Head of caudate nucleus (tissue), 42 donors: Measurements from ENCODE around the gene CLIP4.

Experiments used
- DNase-seq, 42 donors: peaks; one replicate each; pipeline versions ENCODE4 v3.0.0 to v3.0.0-alpha.2; 2020 to 2021; ENCODE audit warnings: mixed read lengths in 7 of 42
- intact Hi-C: fragments of 100-400 bp; cut with DNase I; formaldehyde crosslinking; loops from one replicate; pipeline ENCODE4 v1.15.0; 2022

CLIP4 gene

DNA sequence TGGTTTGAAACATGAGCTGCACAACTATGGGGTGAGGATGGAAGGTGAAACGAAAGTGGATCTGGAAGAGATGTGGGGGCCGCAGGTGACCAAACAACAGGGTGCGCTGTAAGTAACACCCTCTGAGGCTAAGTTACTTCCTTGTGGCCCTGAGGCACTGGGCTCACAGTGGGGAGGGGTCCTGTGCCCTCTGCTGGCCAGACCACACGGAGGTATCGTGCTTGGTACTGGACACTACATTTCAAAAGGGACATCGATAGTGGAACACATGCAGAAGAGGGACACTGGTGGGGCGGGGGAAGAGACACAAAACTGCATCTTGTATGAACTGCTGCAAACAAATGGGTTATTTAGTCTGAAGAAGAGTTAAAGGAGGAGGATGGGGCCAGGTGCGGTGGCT, 110.6 kb downstream of the CLIP4 start:
- no peak for DNase-seq
- intact Hi-C loops, result no loop called here

DNA sequence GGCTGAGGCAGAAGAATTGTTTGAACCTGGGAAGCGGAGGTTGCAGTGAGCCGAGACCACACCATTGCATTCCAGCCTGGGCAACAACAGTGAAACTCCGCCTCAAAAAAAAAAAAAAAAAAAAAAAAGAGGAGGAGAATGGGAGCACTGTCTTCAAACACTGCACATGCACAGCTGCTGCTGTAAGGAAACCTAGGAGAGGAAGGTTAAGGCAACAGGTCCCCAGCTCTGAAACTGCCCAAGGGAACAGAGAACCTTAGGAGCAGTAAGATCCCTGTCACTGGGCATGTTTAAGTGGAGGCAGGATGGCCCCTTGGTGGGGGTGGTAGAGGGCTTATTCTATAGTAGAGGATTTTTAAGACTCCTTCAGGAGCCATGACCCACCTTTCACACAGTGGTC, 111.2 kb downstream of the CLIP4 start:
- intact Hi-C loops, result no loop called here
- DNase-seq, result no peak

DNA sequence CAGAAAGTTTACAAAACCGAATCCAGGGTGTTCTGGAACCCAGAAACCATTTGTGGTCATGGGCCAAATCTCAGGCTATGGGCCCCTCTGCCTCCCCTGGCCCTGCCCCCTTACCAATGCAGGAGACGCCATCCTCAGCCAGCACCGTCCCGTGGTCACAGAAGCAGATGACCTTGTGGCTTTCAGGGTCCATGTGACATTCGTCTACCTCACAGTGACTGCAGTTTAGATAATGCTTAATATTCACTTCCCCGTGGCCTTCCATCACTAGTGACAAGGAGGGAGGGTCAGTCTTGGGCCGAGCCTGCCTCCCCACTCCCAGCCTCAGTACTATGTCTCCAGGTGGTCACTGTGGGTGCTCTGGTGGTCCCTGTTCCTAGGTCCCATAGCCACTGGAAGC, 111.6 kb downstream of the CLIP4 start:
- DNase-seq, result no peak
- intact Hi-C loops, result no loop called here

DNA sequence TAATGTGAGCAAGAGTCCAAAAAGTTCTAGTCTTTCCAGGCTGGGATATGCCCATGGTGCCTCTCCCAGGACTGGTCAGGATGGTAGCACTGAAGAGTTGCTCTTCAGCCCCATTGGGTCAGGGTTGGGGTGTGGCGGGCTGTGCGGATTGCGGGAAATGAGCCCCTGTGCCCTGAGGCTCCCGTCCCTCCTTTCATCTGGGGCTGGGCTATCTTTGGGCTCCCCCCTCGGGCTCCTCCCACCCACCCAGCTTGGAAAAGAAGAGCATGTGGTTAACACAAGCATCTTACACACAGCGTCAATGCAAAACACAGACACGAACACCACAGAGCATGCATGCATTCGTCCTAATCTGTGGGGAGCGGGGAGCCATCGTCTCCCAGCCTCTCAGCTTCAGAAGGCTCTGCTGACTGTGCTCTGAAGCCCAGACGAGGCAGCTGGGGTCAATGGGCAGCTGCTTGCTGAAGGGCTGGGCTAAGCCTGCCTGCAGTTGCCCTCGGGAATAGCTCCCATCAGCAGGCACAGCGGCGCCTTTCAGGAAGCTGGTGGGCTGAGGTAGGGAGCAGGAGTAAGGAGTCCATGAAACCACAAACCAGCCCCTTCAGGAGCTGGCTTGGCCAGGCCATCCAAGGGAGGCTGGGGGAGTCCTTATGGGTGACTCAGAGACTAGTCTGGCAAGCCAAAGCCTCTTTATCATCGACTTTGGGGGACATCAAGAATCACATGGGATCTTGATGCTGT, 112.9 kb downstream of the CLIP4 start:
- intact Hi-C loops, result no loop called here
- no peak for DNase-seq

DNA sequence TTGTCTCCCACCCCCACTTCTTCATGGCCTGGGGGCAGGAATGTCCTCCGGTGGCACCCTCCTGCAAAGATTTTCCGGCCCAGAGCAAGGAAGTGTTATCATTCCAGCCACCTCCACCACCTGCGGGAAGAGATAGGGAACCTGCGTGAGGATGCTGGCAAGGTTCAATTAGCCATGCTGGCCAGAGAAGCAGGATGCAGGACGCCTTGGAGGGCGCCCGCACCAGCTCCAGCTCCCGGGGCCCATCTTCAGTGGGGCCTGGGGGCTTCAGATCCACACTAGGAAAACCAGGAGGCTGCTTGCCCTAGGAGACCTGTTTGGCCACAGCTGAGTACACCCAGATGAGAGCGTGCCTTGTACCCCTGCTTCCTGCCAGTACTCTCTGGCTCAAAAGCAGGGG, 113.7 kb downstream of the CLIP4 start:
- DNase-seq, result no peak
- intact Hi-C loops, result no loop called here

DNA sequence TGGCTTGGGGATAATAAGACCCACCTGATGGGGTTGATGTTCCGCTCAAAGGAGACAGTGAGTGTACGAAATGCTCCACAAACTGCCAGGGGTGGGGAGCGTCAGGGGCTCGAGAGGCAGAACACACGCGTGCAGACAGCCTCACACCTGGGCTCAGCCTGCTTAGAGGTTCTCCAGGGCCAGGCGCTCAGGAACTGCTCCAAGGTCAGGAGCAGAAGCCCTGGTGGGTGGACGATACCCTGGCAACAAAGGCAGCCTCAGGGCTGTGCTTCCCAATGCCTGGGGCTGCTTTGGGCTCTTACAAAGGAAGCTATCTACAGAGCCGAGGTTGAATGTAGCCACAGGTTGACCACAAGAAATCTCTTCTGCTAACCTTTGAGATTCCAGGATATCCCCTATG, 114.4 kb downstream of the CLIP4 start:
- DNase-seq, result no peak
- intact Hi-C loops, result no loop called here

DNA sequence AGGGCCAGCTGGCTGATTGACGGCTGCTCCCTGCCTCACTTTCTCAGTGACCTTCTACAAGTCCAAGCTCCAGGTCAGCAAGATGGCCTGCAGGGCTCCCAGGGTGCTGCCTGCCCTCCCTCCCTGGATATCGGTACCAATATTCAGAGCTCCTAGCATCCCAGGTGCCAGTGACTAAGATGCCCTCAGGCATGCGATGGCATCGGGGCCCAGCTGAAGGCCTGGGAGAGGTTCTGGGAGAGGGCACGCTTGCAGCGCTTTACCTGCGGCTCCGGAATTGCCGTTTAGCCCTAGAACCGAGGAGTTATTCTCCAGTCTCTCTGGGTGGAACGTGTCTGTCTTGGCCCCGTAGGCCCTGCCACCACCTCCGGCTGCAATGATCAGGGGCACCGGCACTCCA, 116.8 kb downstream of the CLIP4 start:
- no peak for DNase-seq
- intact Hi-C loops, result no loop called here

DNA sequence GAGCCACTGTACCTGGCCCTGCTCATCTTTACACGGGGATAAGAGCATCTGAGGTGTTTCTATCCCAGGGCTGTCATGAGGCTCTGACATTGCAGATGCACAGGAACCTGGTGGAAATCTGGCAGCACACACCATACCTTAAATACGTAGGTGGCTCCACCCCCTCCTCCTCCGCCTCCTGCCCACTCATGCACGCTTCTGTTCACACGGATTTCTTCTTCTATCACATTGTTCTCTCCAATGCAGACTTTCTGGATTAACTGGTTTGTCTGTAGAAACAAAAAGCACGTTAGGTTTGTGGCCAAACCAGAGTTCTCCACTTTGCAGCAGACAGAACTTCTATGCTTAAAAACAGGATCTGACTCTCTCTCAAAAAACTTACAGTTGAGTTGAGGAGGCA, 118.2 kb downstream of the CLIP4 start:
- no peak for DNase-seq
- intact Hi-C loops, result no loop called here

DNA sequence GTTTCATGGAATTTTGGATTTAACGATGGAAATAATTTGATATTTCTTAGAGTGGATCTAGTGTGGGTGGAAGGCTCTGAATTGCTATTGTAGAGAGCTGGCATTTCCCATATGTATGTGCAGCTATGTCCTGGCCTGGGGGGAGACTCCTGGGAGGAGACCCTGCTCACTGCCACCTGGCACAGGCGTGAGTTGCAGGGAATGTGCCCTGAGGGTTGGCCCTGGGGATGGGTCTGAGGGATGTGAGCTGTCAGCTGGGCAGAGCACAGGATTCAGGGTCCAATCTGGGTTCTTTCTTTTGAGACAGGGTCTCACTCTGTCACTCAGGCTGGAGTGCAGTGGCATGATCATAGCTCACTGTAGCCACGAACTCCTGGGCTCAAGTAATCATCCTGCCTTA, 120.2 kb downstream of the CLIP4 start:
- no peak for DNase-seq
- intact Hi-C loops, result no loop called here

DNA sequence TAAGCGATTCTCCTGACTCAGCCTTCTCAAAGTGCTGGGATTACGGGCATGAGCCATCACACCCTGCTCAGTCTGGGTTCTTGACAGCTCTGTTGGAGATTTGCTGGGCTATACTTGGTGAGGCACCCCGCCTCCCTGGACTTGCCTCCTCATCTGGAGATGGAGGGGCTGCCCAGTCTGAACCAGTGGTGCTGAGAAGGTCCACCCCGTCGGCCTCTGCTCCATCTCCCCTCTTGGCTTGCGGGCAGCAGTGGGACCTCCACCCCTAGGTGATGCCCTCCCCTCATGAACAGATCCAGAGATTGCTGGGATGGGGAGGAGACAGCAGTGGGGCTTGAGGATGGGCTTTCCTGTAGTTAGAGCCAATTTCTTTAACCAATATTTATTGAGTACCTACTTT, 120.9 kb downstream of the CLIP4 start:
- no peak for DNase-seq
- intact Hi-C loops, result no loop called here

DNA sequence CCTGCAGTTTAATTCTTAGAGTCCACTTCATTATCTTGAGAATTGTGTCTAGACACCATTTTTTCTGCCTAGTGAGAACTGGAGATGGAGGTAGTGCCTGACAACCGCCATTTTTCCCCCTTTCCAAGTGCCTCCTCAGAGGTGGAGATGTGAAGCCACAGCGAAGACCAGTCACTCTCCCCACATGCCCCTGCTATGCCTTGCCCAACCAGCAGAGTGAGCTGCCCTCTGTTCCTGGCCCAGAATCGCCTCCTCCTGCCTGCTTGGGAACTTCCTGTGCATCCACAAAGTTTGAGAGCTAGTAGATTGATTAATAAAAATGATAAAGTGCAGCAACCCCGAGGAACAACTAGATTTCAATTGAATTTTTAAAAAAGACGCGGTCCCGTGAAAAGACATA, 123.3 kb downstream of the CLIP4 start:
- intact Hi-C loops, result no loop called here
- peak in 15 of 42 donors; percentile 11 to 51 (median 25) for DNase-seq
